Motor neuron (in vitro differentiated cells): ENCODE measurements around the gene PPP2R2C. TPM values are rescaled to one million over a fixed set of nuclear protein-coding genes. Genes with fewer than 3 reads are reported as not detected.

ENCODE experiments used
- ATAC-seq, 8 experiments: fragments of 200-7000 bp; cut with Tn5 transposase; replicated peaks in 6 of 8; 2 replicates each; pipeline ENCODE4 v1.8.0; 2021; ENCODE audit warnings: mild to moderate bottlenecking in 8 of 8, moderate library complexity in 8 of 8
- H3K27ac ChIP-seq, 2 donors: fragments of 250-450 bp; sonication (Bioruptor Pico); 2 replicates each; pipeline ENCODE4 v1.9.0; 2021; ENCODE audit warnings: antibody characterized with exemption in 2 of 2, mild to moderate bottlenecking in 2 of 2, moderate library complexity in 1 of 2
- H3K4me1 ChIP-seq, 2 donors: fragments of 250-450 bp; sonication (Bioruptor Pico); replicated peaks in 1 of 2; 2 replicates each; pipeline ENCODE4 v1.6.1; 2021; ENCODE audit warnings: antibody characterized with exemption in 2 of 2, mild to moderate bottlenecking in 2 of 2, moderate library complexity in 1 of 2
- H3K4me3 ChIP-seq, 5 donors: fragments of 250-450 bp; sonication (Bioruptor Pico); 2 replicates each; pipeline ENCODE4 v1.9.0; 2021; ENCODE audit warnings: antibody characterized with exemption in 5 of 5, mild to moderate bottlenecking in 5 of 5, moderate library complexity in 4 of 5
- WGBS, 10 experiments: fragments of 450-650 bp; shearing (Covaris generic); methylation state at CpG; one replicate each; pipeline ENCODE4 v1.0.0; 2022; 5-methylcytosine and 5-hydroxymethylcytosine counted together
- in situ Hi-C, 9 experiments: fragments of 400-800 bp; cut with MboI; loops; one replicate each; pipeline ENCODE4 v1.15.0; 2021; ENCODE audit warnings: low sequenced_read_pairs in 9 of 9, low pct_unique_long_range_greater_than_20kb in 2 of 9; ENCODE audit not compliant: unreplicated experiment in 9 of 9
- total RNA-seq, 8 experiments: library from RNA; unstranded; fragments of 300-600 nt; gene quantifications; 2 replicates each; pipeline versions ENCODE4 v1.2.3 to v1.2.4, GENCODE V29; 2022

Gene PPP2R2C
- total RNA-seq, 8 experiments from 2014 or later: 0.24 to 32.4 (median 4.9) TPM

GRCh38 chr4:6359536-6360308 is 112.7 kb downstream of the PPP2R2C start:
- 22 to 80% (median 46%) methylated on average over 1 to 10 of the region's 11 CpGs; no CpG with 5 or more reads in 2 of the 10 experiments for WGBS, 10 experiments
- in situ Hi-C loops: no loop called here
- H3K4me1 ChIP-seq: peaks cover 34 to 37% of the 10 kb centered on the region in 2 donors
- H3K4me3 ChIP-seq: no peak overlapping the region
- peak overlapping the region in 1 of 2 donors; percentile 15 for H3K27ac ChIP-seq
- ATAC-seq: peak in 2 of 8 experiments; percentile 24 to 30

DNA sequence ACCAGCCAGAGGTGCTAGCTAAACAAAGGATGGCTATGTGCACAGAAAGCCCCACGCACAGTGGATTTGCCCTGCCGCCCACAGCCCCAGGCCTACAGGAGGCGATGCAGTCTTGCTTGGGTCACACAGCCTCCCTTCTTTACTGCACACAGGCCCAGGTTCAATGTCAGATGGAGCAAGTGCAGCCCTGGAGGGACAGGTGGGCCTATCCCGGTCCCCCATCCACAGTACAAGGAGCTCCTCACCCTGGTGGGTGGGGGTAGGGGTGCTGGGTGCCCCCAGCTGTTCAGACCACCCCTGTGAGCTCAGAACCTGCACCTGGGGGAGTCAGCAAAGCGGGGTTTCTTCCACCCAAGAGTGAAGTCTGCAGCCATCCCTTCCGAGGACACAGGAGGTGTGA is 114.9 kb downstream of the PPP2R2C start:
- in situ Hi-C loops: no loop called here
- Histone ChIP-seq H3K4me1 (peaks cover 31 to 33% of the 10 kb centered on the region in 2 donors), H3K4me3 (no peak overlapping the region), H3K27ac (no peak overlapping the region)
- WGBS, 10 experiments: 20 to 100% (median 76%) methylated on average over 1 to 4 of the region's 6 CpGs; no CpG with 5 or more reads in 4 of the 10 experiments
- no peak for ATAC-seq

- in situ Hi-C loops: no loop called here
- Histone ChIP-seq H3K4me3 (no peak overlapping the region), H3K4me1 (peaks cover 23 to 31% of the 10 kb centered on the region in 2 donors), H3K27ac (no peak overlapping the region)
- WGBS, 10 experiments: 30 to 100% (median 86%) methylated on average over 1 to 9 of the region's 11 CpGs; no CpG with 5 or more reads in 4 of the 10 experiments
- no peak for ATAC-seq
These were observed 116.3 kb downstream of the PPP2R2C start for GRCh38 chr4:6356076-6356560.

- ATAC-seq: peak in 1 of 8 experiments; percentile 40
- peaks cover 15 to 26% of the 10 kb centered on the region in 2 donors for H3K4me1 ChIP-seq
- WGBS, 10 experiments: 13 to 57% (median 36%) methylated on average over 1 to 3 of the region's 3 CpGs; no CpG with 5 or more reads in 2 of the 10 experiments
- H3K27ac ChIP-seq: no peak overlapping the region
- in situ Hi-C loops: no loop called here
- no peak overlapping the region for H3K4me3 ChIP-seq
These were observed 117.4 kb downstream of the PPP2R2C start for GRCh38 chr4:6355052-6355451.

DNA sequence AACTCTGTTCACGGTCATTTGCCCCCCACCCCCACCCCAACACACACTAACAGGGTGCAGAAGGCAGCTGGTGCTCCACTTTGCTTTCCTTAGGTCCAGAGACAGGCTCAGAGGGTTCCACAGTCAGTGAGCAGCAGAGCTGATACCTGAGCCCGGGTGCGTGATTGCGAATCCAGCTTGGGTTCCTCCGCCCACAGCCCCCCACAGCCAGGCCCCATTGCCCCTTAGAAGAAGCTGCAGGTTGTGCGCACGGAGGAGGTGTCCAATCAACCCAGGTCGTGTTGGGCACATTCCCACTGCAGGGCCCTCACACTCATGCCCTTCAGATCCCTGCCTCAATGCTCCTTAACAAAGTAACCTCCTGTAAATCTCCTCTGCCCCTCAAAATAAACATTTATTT is 117.8 kb downstream of the PPP2R2C start:
- peaks cover 17 to 26% of the 10 kb centered on the region in 2 donors for H3K4me1 ChIP-seq
- 0 to 82% (median 68%) methylated on average over 1 to 3 of the region's 8 CpGs; no CpG with 5 or more reads in 6 of the 10 experiments for WGBS, 10 experiments
- H3K27ac ChIP-seq: no peak overlapping the region
- in situ Hi-C loops: no loop called here
- H3K4me3 ChIP-seq: no peak overlapping the region
- no peak for ATAC-seq

GRCh38 chr4:6354119-6354518 is 118.3 kb downstream of the PPP2R2C start:
- in situ Hi-C loops: no loop called here
- H3K27ac ChIP-seq: no peak overlapping the region
- no peak overlapping the region for H3K4me3 ChIP-seq
- WGBS, 10 experiments: 20 to 70% methylated on average over 1 to 2 of the region's 15 CpGs; no CpG with 5 or more reads in 8 of the 10 experiments
- peaks cover 21 to 29% of the 10 kb centered on the region in 2 donors for H3K4me1 ChIP-seq
- ATAC-seq: peak in 2 of 8 experiments; percentile 18 to 19

DNA sequence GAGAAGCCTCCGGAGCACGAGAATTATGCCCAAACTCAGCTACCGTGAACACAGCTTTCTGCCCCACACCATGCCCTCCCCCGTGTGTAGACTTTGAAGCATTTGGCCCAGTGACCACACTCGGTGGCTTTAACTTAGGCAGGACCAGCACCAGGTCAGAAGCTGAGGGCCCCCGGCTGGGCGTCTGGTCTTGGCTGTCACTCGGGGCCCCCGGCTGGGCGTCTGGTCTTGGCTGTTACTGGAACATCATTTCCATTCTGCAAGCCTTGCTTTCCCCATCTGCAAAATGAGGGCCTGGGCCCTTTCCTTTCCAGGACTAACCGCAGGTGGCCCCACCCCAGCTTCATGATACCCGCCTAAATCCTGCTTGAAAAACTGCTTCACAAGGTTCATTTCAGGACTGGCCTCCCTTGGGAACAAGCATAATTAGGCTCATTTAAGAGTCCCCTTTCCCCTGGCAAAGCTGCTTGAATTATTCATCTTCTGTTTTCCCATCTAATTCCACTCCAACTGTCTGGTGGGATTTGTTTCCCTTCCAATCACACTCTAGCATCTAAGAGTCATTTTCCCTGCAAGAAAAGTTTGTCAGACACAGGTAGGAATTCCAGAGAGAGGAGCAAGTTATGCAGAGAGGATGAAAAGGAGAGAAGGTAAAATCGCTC is 120.3 kb downstream of the PPP2R2C start:
- Histone ChIP-seq H3K27ac (no peak overlapping the region), H3K4me1 (peaks cover 21 to 29% of the 10 kb centered on the region in 2 donors), H3K4me3 (no peak overlapping the region)
- in situ Hi-C loops: no loop called here
- no peak for ATAC-seq
- 27 to 100% (median 70%) methylated on average over 1 to 9 of the region's 13 CpGs; no CpG with 5 or more reads in 2 of the 10 experiments for WGBS, 10 experiments

DNA sequence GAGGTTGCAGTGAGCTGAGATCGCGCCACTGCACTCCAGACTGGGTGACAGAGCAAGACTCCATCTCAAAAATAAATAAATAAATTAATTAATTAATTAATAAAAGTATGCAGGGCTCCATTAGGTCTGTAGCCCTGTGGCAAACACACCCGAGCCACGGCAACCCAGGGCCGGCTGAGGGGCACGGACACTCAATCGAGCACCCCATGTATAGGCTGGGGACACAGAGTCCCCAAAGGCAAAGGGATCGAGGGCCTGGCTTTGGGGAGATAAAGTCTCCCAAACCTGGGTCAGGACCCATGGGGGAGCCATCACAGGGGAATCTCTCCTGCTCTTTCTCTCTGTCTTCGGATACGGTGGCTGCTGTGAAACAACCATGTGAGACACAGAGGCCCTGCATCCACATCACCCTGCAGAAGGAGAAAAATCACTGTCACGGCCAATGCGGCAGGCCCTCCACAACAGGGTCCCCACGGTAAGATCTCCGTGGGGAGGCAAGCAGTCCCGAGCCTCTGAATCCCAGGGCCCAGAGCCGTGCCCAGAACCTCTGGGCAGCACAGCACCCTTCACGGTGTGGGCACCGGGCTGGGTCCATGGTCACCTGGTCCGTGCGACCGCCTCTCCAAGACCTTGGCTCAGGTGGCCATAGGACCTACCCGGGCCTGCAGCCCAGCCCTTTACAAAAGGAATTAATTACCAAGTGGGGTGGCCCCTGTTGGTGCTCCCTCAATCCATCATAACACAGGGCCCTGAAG is 121.0 kb downstream of the PPP2R2C start:
- no peak overlapping the region for H3K27ac ChIP-seq
- no peak for ATAC-seq
- peaks cover 21 to 29% of the 10 kb centered on the region in 2 donors for H3K4me1 ChIP-seq
- 61 to 100% (median 85%) methylated on average over 2 to 6 of the region's 22 CpGs; no CpG with 5 or more reads in 5 of the 10 experiments for WGBS, 10 experiments
- in situ Hi-C loops: no loop called here
- no peak overlapping the region for H3K4me3 ChIP-seq

- Histone ChIP-seq H3K4me1 (peaks cover 21 to 29% of the 10 kb centered on the region in 2 donors), H3K27ac (no peak overlapping the region), H3K4me3 (no peak overlapping the region)
- ATAC-seq: no peak
- in situ Hi-C loops: no loop called here
- 0 to 100% (median 60%) methylated on average over 1 to 4 of the region's 8 CpGs; no CpG with 5 or more reads in 3 of the 10 experiments for WGBS, 10 experiments
These were observed 121.8 kb downstream of the PPP2R2C start for GRCh38 chr4:6350646-6351045.

DNA sequence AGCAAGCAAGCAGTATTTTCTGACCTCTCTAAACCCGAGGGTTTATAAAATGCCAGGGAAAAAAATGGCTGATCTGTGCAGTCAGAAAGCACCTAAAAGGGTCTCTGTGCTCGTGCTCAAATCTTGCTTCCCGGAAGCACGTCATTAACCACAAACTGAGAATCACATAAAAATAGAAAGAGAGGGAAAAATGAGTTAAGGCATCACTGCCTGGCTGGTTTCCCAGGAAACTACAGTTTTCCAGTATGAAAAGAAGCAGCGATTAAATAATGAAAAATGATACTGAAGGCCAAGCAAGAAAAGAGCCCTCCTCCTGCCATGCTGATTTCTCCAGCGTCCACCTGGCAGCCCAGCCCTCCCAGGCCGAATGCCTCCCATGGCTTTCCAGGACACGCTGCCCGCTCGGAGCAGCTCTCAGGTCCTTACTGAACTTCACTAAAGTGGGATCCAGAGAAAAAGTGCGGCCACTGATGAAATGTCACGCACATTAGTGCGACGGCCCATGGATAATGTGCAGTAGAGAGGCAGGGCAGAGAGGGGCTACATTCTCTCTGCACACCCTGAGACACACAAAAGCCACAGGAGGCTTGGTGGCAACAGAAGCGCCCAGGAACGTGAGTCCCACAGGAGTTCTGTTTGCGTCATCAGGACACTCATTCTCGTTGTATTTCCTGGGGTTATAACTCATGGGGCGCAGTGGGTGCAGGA is 122.4 kb downstream of the PPP2R2C start:
- ATAC-seq: peak in 5 of 8 experiments; percentile 49 to 71 (median 68)
- in situ Hi-C loops: no loop called here
- Histone ChIP-seq H3K4me3 (no peak overlapping the region), H3K27ac (no peak overlapping the region), H3K4me1 (peaks cover 21 to 27% of the 10 kb centered on the region in 2 donors)
- WGBS, 10 experiments: 0 to 78% (median 55%) methylated on average over 1 to 19 of the region's 19 CpGs

DNA sequence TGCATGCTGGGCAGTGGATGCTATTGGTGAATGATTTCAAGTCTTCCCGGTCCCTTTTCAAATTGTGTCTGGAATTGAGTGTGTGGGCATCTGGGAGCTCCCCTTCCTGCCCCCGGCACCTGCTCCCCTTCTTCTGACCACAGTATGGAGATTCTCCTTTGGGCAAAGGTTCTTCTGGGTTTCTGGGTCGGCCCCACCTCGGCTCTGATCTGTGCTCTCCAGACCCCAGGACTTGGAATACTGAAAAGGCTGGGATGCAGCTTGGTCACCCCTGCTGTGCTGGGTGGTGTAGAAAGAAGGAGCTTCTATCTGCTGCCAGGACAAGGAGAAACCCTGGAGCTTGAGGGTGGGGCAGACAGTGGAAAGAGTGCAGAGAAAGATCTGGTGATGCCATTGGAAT is 124.0 kb downstream of the PPP2R2C start:
- in situ Hi-C loops: no loop called here
- H3K27ac ChIP-seq: no peak overlapping the region
- no peak for ATAC-seq
- no peak overlapping the region for H3K4me3 ChIP-seq
- 53 to 100% methylated on average over 2 to 3 of the region's 4 CpGs; no CpG with 5 or more reads in 8 of the 10 experiments for WGBS, 10 experiments
- peaks cover 21 to 28% of the 10 kb centered on the region in 2 donors for H3K4me1 ChIP-seq

GRCh38 chr4:6347511-6348045 is 124.8 kb downstream of the PPP2R2C start:
- Histone ChIP-seq H3K4me3 (no peak overlapping the region), H3K4me1 (peaks cover 24 to 27% of the 10 kb centered on the region in 2 donors), H3K27ac (no peak overlapping the region)
- WGBS, 10 experiments: 67% methylated on average over 3 of the region's 17 CpGs; no CpG with 5 or more reads in 9 of the 10 experiments
- in situ Hi-C loops: no loop called here
- no peak for ATAC-seq
